Measurements from ENCODE around the gene EDAR. TPM values are rescaled to one million over a fixed set of nuclear protein-coding genes. Genes with fewer than 3 reads are reported as not detected.

The EDAR gene
- total RNA-seq, 1 donor from 2014 or later, result not detected

GRCh38 chr2:108938077-108938710 lies 50.8 kb downstream of the EDAR start:
- Histone ChIP-seq H3K9me3 (no peaks in the 10 kb centered on the region), H3K36me3 (no peaks in the 10 kb centered on the region), H3K27ac (no peak overlapping the region), H3K4me1 (no peaks in the 10 kb centered on the region), H3K4me3 (no peak overlapping the region), H3K27me3 (no peaks in the 10 kb centered on the region)
- DNase-seq (ENCODE audit: low spot score in 2 of 2), result no peak
- TF ChIP-seq, protein P1, sequence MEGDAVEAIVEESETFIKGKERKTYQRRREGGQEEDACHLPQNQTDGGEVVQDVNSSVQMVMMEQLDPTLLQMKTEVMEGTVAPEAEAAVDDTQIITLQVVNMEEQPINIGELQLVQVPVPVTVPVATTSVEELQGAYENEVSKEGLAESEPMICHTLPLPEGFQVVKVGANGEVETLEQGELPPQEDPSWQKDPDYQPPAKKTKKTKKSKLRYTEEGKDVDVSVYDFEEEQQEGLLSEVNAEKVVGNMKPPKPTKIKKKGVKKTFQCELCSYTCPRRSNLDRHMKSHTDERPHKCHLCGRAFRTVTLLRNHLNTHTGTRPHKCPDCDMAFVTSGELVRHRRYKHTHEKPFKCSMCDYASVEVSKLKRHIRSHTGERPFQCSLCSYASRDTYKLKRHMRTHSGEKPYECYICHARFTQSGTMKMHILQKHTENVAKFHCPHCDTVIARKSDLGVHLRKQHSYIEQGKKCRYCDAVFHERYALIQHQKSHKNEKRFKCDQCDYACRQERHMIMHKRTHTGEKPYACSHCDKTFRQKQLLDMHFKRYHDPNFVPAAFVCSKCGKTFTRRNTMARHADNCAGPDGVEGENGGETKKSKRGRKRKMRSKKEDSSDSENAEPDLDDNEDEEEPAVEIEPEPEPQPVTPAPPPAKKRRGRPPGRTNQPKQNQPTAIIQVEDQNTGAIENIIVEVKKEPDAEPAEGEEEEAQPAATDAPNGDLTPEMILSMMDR (IDR thresholded peaks at IDR 0.05), result no peak
- intact Hi-C loops (cut with DNase I), result no loop called here

DNA sequence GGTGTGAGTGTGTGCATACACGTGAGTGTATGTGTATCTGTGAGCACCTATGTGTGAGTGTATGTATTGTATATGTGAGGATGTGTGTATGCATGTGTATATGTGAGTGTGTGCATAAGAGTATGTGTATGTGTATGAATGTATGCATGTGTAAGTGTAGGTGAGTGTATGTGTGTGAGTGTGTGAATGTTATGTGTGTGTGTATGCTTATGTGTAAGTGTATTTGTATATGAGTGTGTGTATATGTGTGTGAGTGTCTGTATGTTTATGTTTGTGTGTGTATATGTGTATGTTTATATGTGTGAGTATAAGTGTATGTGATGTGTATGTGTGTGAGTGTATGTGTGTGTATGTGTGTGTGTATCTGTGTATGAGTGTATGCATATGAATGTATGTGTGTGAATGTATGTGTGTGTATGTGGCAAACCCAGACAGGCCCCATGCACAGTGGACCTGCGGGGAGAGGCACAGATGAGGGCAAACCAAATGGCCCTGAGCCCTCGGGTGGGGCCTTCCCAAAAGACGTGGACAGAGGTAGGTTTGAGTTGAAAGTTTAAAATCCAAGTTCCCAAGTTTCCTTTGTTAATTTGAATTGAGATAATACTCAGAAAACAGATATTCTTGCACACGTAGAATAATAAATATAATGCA lies 51.5 kb downstream of the EDAR start:
- Histone ChIP-seq H3K27me3 (no peaks in the 10 kb centered on the region), H3K4me1 (no peaks in the 10 kb centered on the region), H3K4me3 (no peak overlapping the region), H3K36me3 (no peaks in the 10 kb centered on the region), H3K27ac (no peak overlapping the region), H3K9me3 (no peaks in the 10 kb centered on the region)
- no peak for DNase-seq (ENCODE audit: low spot score in 2 of 2)
- intact Hi-C loops (cut with DNase I), result no loop called here
- TF ChIP-seq, protein P1 (IDR thresholded peaks at IDR 0.05), result no peak

DNA sequence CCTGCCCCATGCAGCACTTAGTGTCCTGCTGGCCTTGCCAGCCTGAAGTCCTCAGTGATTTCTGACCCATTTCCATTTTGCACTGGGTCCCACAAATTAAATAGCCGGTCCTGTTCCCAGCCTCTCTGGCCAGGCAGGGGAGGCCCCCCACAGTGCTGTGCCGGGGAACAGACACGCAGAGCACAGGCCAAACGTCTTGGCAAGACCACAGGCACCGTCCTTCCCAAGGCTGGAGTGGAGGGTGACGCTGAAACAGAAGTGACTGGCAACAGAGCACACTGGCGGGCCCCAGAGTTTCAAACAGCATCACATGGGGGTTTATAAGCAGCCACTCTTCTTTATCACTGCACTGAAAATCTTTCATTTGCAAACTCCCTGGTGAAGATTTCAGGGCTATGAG lies 52.2 kb downstream of the EDAR start:
- no peak overlapping the region for H3K4me3 ChIP-seq
- no peaks in the 10 kb centered on the region for H3K27me3 ChIP-seq
- TF ChIP-seq, protein P1 (IDR thresholded peaks at IDR 0.05), result no peak
- no peaks in the 10 kb centered on the region for H3K36me3 ChIP-seq
- no peaks in the 10 kb centered on the region for H3K9me3 ChIP-seq
- no peaks in the 10 kb centered on the region for H3K4me1 ChIP-seq
- peak in 1 of 2 donors; percentile 39 for DNase-seq (ENCODE audit: low spot score in 2 of 2)
- intact Hi-C loops (cut with DNase I), result no loop called here
- no peak overlapping the region for H3K27ac ChIP-seq

GRCh38 chr2:108936076-108936864 lies 52.8 kb downstream of the EDAR start:
- Histone ChIP-seq H3K9me3 (no peaks in the 10 kb centered on the region), H3K27me3 (no peaks in the 10 kb centered on the region), H3K36me3 (no peaks in the 10 kb centered on the region), H3K4me1 (no peaks in the 10 kb centered on the region), H3K27ac (no peak overlapping the region), H3K4me3 (no peak overlapping the region)
- TF ChIP-seq, protein P1 (IDR thresholded peaks at IDR 0.05), result no peak
- intact Hi-C loops (cut with DNase I), result no loop called here
- DNase-seq (ENCODE audit: low spot score in 2 of 2), result peak in 1 of 2 donors; percentile 56

DNA sequence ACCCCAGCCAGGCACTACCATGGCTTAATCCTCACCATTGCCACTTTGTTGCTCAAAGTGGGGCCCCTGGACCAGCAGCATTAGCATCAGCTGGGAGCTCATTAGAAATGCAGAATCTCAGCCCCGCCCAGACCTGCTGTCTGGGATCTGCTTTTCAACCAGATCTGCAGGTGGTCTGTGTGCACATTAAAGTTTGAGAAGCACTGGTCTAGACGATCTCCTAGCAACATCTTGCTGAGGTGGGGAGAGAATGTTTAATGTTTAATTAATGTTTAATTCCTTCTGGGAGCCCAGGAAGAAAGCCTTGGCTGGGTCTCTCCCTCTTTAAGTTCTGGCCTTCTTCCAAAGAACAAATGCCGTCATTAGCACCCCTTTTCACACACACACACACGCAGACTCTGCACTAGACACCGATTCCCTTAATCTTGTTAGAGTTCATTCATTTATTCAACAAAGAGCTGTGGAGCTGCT lies 53.7 kb downstream of the EDAR start:
- H3K27ac ChIP-seq, result no peak overlapping the region
- TF ChIP-seq, protein P1 (IDR thresholded peaks at IDR 0.05), result no peak
- intact Hi-C loops (cut with DNase I), result no loop called here
- DNase-seq (ENCODE audit: low spot score in 2 of 2), result no peak
- no peaks in the 10 kb centered on the region for H3K4me1 ChIP-seq
- no peaks in the 10 kb centered on the region for H3K36me3 ChIP-seq
- H3K4me3 ChIP-seq, result no peak overlapping the region
- no peaks in the 10 kb centered on the region for H3K9me3 ChIP-seq
- no peaks in the 10 kb centered on the region for H3K27me3 ChIP-seq
